HUES6 (cell line): Measurements from ENCODE around the gene SLC13A3.

ENCODE experiments used
- H3K27ac ChIP-seq: 2 replicates; pipeline ENCODE4 v1.7.0; 2013; ENCODE audit warnings: low read depth, mild to moderate bottlenecking, low read length, inconsistent platforms
- H3K27me3 ChIP-seq: 2 replicates; pipeline ENCODE4 v1.6.1; 2013; ENCODE audit warnings: low read length; ENCODE audit not compliant: control insufficient read depth, insufficient read depth
- H3K36me3 ChIP-seq: 2 replicates; pipeline ENCODE4 v1.6.1; 2013; ENCODE audit warnings: low read length; ENCODE audit not compliant: control insufficient read depth, insufficient read depth
- H3K4me1 ChIP-seq: 2 replicates; pipeline ENCODE4 v1.6.1; 2013; ENCODE audit warnings: low read length; ENCODE audit not compliant: control insufficient read depth, insufficient read depth
- H3K4me3 ChIP-seq: 2 replicates; pipeline ENCODE4 v1.5.1; 2013; ENCODE audit warnings: low read depth, low read length
- H3K9ac ChIP-seq: one replicate; pipeline ENCODE4 v1.6.1; 2013; ENCODE audit warnings: mild to moderate bottlenecking, low read length
- H3K9me3 ChIP-seq: 2 replicates; pipeline ENCODE4 v1.6.1; 2013; ENCODE audit warnings: low read depth, low read length; ENCODE audit not compliant: control insufficient read depth, insufficient read depth

The SLC13A3 gene

GRCh38 chr20:46634528-46634927 lies 16.7 kb downstream of the SLC13A3 start:
- Histone ChIP-seq H3K9ac (no peak overlapping the region), H3K9me3 (0 out of 2 replicates have a peak, but pooled peaks cover 4% of the 10 kb centered on the region), H3K4me3 (no peak overlapping the region), H3K27ac (no peak overlapping the region), H3K4me1 (peaks cover 18% of the 10 kb centered on the region), H3K36me3 (no peaks in the 10 kb centered on the region), H3K27me3 (no peaks in the 10 kb centered on the region)

- Histone ChIP-seq H3K9ac (no peak overlapping the region), H3K27me3 (no peaks in the 10 kb centered on the region), H3K36me3 (no peaks in the 10 kb centered on the region), H3K9me3 (0 out of 2 replicates have a peak, but pooled peaks cover 4% of the 10 kb centered on the region), H3K27ac (no peak overlapping the region), H3K4me3 (no peak overlapping the region), H3K4me1 (peaks cover 11% of the 10 kb centered on the region)
These were observed 19.3 kb downstream of the SLC13A3 start for GRCh38 chr20:46631874-46632446.

- no peak overlapping the region for H3K4me3 ChIP-seq
- H3K4me1 ChIP-seq: peaks cover 11% of the 10 kb centered on the region
- no peaks in the 10 kb centered on the region for H3K27me3 ChIP-seq
- H3K9me3 ChIP-seq: 0 out of 2 replicates have a peak, but pooled peaks cover 4% of the 10 kb centered on the region
- H3K27ac ChIP-seq: no peak overlapping the region
- no peaks in the 10 kb centered on the region for H3K36me3 ChIP-seq
- no peak overlapping the region for H3K9ac ChIP-seq
These were observed 19.9 kb downstream of the SLC13A3 start for GRCh38 chr20:46631212-46631869.

DNA sequence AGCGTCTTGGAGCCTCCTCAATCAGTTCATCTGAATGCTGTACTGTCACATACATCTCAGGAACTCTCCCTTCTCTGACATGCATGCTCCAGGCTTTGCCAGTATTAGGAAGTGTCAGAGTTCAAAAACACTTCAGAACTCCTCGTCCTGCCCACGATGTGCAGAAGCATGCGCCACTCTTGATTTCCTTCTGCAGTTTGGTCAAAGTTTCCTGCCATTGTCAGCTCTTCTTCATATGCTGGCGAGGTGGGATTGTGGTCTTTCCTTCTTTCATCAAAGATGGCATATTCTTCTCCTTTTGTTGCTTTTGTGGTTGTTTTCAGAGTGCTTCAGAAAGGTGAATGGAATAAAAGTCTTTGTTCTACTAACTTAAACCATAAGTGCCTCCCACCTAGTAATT lies 21.0 kb downstream of the SLC13A3 start:
- Histone ChIP-seq H3K4me1 (peaks cover 11% of the 10 kb centered on the region), H3K27ac (no peak overlapping the region), H3K4me3 (no peak overlapping the region), H3K9ac (no peak overlapping the region), H3K9me3 (0 out of 2 replicates have a peak, but pooled peaks cover 4% of the 10 kb centered on the region), H3K27me3 (no peaks in the 10 kb centered on the region), H3K36me3 (no peaks in the 10 kb centered on the region)

GRCh38 chr20:46629341-46629740 lies 21.9 kb downstream of the SLC13A3 start:
- no peaks in the 10 kb centered on the region for H3K36me3 ChIP-seq
- peaks cover 7% of the 10 kb centered on the region for H3K9me3 ChIP-seq
- no peak overlapping the region for H3K9ac ChIP-seq
- no peak overlapping the region for H3K27ac ChIP-seq
- peaks cover 11% of the 10 kb centered on the region for H3K4me1 ChIP-seq
- H3K27me3 ChIP-seq: no peaks in the 10 kb centered on the region
- no peak overlapping the region for H3K4me3 ChIP-seq

DNA sequence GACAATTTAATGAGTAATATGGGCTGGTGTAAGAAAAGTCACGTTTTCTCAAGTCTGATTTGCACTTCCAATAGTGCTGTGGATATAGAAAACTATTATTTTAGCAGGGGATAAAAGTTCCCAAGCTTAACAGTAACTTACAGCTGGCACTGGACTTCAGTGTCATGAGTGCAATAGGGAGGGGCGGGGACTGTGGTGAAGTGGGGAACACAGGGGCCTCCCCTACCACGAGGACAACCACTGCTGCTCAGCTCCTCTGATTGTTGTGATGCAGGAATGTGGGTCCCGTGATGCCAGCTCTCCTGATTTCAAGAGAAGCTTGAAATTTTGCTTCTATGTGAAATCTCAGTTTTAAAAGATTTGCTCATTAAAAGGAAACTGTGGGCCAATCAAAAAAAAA lies 24.0 kb downstream of the SLC13A3 start:
- Histone ChIP-seq H3K4me1 (peaks cover 14% of the 10 kb centered on the region), H3K36me3 (no peaks in the 10 kb centered on the region), H3K4me3 (no peak overlapping the region), H3K27ac (no peak overlapping the region), H3K9me3 (peaks cover 14% of the 10 kb centered on the region), H3K27me3 (no peaks in the 10 kb centered on the region), H3K9ac (no peak overlapping the region)

DNA sequence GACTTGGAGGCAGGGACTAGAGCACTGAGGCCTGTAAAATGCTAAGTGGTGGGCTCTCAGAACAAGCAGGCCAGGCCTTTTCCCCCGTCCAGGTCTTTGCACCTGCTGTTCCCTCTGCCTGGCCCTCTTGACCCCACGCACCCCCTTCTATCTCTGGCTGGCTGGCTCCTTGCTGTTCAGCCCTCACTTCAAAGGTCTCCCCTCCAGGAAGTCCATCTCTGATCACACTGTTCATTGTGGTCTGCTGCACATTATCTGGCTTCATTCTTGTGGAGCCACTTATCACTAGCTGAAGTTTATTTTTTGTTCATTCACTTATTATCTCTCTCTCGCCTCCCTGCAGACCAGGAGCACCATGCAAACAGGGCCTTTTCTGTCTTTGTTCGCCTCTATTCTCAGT lies 24.5 kb downstream of the SLC13A3 start:
- Histone ChIP-seq H3K4me1 (peaks cover 15% of the 10 kb centered on the region), H3K9ac (no peak overlapping the region), H3K36me3 (no peaks in the 10 kb centered on the region), H3K27ac (no peak overlapping the region), H3K4me3 (no peak overlapping the region), H3K27me3 (no peaks in the 10 kb centered on the region), H3K9me3 (peaks cover 14% of the 10 kb centered on the region)

- no peak overlapping the region for H3K4me3 ChIP-seq
- H3K4me1 ChIP-seq: peaks cover 7% of the 10 kb centered on the region; the same call in 1 of the 2 replicates
- no peaks in the 10 kb centered on the region for H3K27me3 ChIP-seq
- no peaks in the 10 kb centered on the region for H3K36me3 ChIP-seq
- peaks cover 14% of the 10 kb centered on the region for H3K9me3 ChIP-seq
- no peak overlapping the region for H3K27ac ChIP-seq
- no peak overlapping the region for H3K9ac ChIP-seq
These were observed 25.3 kb downstream of the SLC13A3 start for GRCh38 chr20:46625875-46626373.

- Histone ChIP-seq H3K9me3 (peaks cover 11% of the 10 kb centered on the region), H3K27me3 (no peaks in the 10 kb centered on the region), H3K36me3 (no peaks in the 10 kb centered on the region), H3K27ac (no peak overlapping the region), H3K4me1 (peaks cover 7% of the 10 kb centered on the region; the same call in 1 of the 2 replicates), H3K9ac (no peak overlapping the region), H3K4me3 (no peak overlapping the region)
These were observed 26.3 kb downstream of the SLC13A3 start for GRCh38 chr20:46624946-46625345.

GRCh38 chr20:46622165-46622564 lies 29.1 kb downstream of the SLC13A3 start:
- Histone ChIP-seq H3K27ac (no peak overlapping the region), H3K4me1 (peaks cover 7% of the 10 kb centered on the region; the same call in 1 of the 2 replicates), H3K36me3 (no peaks in the 10 kb centered on the region), H3K27me3 (no peaks in the 10 kb centered on the region), H3K4me3 (no peak overlapping the region), H3K9ac (no peak overlapping the region), H3K9me3 (peaks cover 9% of the 10 kb centered on the region)

GRCh38 chr20:46621492-46621891 lies 29.8 kb downstream of the SLC13A3 start:
- no peak overlapping the region for H3K9ac ChIP-seq
- H3K4me1 ChIP-seq: peaks cover 7% of the 10 kb centered on the region; the same call in 1 of the 2 replicates
- H3K9me3 ChIP-seq: peaks cover 9% of the 10 kb centered on the region
- no peak overlapping the region for H3K27ac ChIP-seq
- no peak overlapping the region for H3K4me3 ChIP-seq
- no peaks in the 10 kb centered on the region for H3K27me3 ChIP-seq
- no peaks in the 10 kb centered on the region for H3K36me3 ChIP-seq
